UCSD-AML1 (cell line): Measurements from ENCODE around the gene ADAMTS7.
A peak's percentile ranks its signal among the peaks of the same experiment; 100 is the strongest.
"Not testable (repeated sequence)": the region's sequence is repeated elsewhere in the genome, so short reads cannot be mapped to it uniquely, and the experiment has no call there.

Experiments used
- DNase-seq: peaks from one replicate; lab custom pipeline; 2025; ENCODE audit not compliant: unreplicated experiment; lab: John Stamatoyannopoulos, UW

ADAMTS7 gene

DNA sequence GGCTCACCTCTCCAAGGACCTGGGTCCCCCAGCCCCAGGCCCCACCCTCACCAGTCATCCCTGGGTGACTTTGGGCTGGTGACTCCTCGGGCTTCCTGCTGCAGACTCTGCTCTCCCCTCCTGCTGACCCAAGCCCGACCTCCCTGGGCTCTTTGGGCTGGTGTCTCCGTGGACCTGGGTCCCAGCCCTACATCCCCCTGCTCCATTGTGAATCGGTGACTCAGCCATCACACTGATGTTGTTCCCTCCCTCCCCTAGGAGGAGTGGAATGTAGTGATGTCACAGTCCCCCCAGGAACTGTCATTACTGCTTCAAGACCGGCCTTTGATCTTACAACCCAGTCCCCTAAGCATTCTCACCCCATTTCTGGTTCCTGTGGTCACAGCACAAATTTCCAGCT is 83.7 kb downstream of the ADAMTS7 start:
- DNase-seq, result no peak

GRCh38 chr15:78726870-78727551 is 84.3 kb downstream of the ADAMTS7 start:
- DNase-seq, result peak; percentile 34

DNA sequence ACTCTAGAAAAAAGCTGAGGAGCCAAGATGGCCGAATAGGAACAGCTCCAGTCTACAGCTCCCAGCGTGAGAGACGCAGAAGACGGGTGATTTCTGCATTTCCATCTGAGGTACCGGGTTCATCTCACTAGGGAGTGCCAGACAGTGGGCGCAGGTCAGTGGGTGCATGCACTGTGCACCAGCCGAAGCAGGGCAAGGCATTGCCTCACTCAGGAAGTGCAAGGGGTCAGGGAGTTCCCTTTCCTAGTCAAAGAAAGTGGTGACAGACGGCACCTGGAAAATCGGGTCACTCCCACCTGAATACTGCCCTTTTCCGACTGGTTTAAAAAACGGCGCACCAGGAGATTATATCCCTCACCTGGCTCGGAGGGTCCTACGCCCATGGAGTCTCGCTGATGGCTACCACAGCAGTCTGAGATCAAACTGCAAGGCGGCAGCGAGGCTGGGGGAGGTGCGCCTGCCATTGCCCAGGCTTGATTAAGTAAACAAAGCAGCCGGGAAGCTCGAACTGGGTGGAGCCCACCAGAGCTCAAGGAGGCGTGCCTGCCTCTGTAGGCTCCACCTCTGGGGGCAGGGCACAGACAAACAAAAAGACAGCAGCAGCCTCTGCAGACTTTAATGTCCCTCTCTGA is 91.3 kb downstream of the ADAMTS7 start:
- DNase-seq, result not testable (repeated sequence)

GRCh38 chr15:78718837-78719236 is 92.4 kb downstream of the ADAMTS7 start:
- no peak for DNase-seq

GRCh38 chr15:78717956-78718656 is 93.2 kb downstream of the ADAMTS7 start:
- DNase-seq, result no peak

- DNase-seq, result no peak
Measured at GRCh38 chr15:78716651-78717050, 94.6 kb downstream of the ADAMTS7 start.

DNA sequence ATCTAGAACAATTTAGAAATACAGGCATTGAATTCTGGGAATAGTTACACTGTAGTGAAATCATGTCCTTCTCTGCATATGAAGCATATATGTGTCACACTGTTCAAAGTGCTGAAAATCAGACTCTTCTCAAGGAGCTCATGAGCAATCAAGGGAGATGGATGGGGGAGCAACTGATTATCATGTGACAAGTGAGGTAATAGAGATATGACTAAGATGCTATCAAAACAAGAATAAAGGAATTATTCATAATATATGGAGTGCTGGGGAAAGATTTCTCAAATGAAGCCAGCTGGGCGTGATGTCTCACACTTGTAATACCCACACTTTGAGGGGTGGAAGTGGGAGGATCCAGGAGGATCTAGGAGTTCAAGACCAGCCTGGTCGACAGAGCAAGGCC is 95.3 kb downstream of the ADAMTS7 start:
- DNase-seq, result no peak

DNA sequence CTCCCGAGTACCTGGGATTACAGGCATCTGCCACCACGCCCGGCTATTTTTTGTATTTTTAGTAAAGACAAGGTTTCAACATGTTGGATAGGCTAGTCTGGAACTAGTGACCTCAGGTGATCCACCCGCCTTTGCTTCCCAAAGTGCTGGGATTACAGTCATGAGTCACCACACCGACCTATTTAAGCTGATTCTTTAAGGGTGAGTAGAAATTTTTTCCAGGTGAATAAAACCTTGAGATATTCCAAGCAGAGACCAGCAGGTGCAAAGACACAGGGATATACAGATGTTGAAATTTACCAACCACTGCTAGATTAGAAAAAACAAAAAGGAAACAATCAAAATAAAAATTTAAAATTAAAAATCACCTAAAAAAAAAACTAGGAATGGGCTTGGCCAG is 95.8 kb downstream of the ADAMTS7 start:
- no peak for DNase-seq

DNA sequence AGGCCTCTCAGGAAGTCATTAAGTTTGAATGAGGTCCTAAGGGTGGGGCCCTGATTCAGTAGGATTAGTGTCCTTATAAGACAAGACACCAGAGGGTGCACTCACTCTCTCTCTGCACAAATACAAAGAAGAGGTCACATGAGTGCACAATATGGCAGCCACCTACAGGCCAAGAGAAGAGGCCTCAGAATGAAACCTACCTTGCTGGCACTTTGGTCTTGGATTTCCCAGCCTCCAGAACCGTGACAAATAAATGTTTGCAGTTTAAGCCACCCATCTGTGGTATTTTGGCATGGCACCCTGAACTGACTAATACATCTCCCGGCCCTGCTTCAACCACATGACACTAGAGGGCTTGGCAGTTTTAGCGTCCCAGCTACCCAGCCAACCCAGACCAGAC is 96.4 kb downstream of the ADAMTS7 start:
- DNase-seq, result no peak

DNA sequence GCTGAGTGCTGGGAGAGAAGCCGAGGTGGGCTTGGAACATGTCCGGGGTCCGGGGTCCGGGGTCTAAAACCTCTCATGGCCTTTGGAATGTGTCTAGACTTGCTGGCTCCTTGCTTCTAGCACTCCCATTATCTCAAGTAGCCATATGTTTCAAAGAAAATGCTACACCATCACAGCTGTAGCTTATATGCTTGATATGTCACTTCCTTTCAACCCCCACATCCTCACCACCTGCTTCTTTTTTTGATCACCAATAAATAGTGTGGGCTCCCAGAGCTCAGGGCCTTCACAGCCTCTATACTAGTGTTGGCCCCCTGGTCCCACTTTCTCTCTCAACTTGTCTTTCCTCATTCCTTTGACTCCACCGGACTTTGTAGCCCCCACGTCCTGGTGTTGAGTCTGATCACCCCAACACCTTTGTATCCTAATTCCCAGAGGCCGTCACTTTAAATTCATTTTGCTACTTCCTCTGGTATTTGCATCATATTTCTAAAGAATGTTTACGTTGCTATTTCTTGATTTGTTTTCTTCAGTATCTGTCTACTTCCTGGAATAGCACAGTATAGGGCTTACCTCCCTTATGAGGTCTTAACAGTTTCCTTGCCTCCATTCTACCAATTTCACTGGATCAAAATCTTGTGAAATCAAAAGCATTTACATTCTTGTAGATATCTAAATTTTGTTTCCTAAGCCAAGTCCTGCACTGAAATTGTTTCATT is 98.3 kb downstream of the ADAMTS7 start:
- DNase-seq, result no peak

GRCh38 chr15:78711638-78712037 is 99.6 kb downstream of the ADAMTS7 start:
- no peak for DNase-seq

GRCh38 chr15:78709263-78709882 is 101.9 kb downstream of the ADAMTS7 start:
- DNase-seq, result peak; percentile 79
